Vagina (tissue), 2 donors: ENCODE data around the gene PPARA.

Experiments used
- CTCF ChIP-seq, 3 experiments: fragments of 450-650 bp in 2 of 3; fragments of 200-600 bp in 1 of 3; sonication (generic) in 1 of 3; IDR thresholded peaks; one replicate each; pipeline ENCODE4 v1.5.1; 2017 to 2019; ENCODE audit warnings: antibody characterized with exemption in 3 of 3, mild to moderate bottlenecking in 2 of 3, moderate library complexity in 2 of 3
- POLR2A ChIP-seq, 2 donors: fragments of 450-650 bp; IDR thresholded peaks; one replicate each; pipeline ENCODE4 v1.6.1; 2017; ENCODE audit warnings: antibody characterized with exemption in 2 of 2, mild to moderate bottlenecking in 2 of 2, moderate library complexity in 2 of 2
- POLR2AphosphoS5 ChIP-seq, 2 donors: sonication (generic); formaldehyde crosslinking; IDR thresholded peaks; one replicate each; pipeline ENCODE4 v1.9.0; 2017; ENCODE audit warnings: antibody characterized with exemption in 2 of 2, mild to moderate bottlenecking in 2 of 2, low read depth in 1 of 2; ENCODE audit not compliant: insufficient read depth in 1 of 2

DNA sequence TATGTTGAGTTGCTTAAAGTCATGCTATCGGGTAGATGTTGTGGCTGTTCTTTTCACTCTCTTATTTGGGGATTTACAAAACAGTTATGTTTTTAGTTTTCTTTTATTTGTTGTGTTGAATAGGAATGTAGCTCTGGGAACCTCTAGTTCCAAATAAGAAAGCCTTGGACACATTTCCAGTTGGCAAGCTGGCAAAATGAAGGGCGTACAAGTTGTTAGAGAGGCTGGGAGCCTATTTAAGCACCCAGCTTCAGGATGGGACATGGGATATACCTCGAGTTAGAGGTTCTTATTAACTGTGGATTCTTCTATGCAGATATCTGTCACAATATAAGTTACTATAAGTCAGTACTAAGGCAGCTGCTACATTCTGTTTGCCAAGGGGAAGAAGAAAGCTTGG lies 22.8 kb downstream of the PPARA start:
- TF ChIP-seq CTCF (IDR thresholded peaks at IDR 0.05) (no peak), POLR2AphosphoS5 (IDR thresholded peaks at IDR 0.05; ENCODE audit: insufficient read depth in 1 of 2, low read depth in 1 of 2) (no peak), POLR2A (IDR thresholded peaks at IDR 0.05) (no peak)
